IMR-90 (cell line): ENCODE results near the gene ZNF219. TPM values are rescaled to one million over a fixed set of nuclear protein-coding genes. Genes with fewer than 3 reads are reported as not detected.

Source experiments
- ATAC-seq: fragments of 200-7000 bp; cut with Tn5 transposase; 2 replicates; pipeline ENCODE4 v1.9.1; 2020; ENCODE audit warnings: low read depth, mild to moderate bottlenecking, moderate library complexity
- BruUV-seq: library from RNA; stranded (reverse); fragments of 400-500 nt; replicated peaks from 2 replicates; lab custom pipeline; 2021; lab: Mats Ljungman, UMichigan
- CTCF ChIA-PET: fragments of 300-600 bp; formaldehyde crosslinking; extraction: SDS; loops from one replicate; lab custom pipeline; 2021; ENCODE audit warnings: antibody characterized with exemption; lab: Yijun Ruan, JAX
- POLR2A ChIA-PET: fragments of 300-600 bp; sonication (Branson Sonifier 250); formaldehyde crosslinking; loops from one replicate; lab custom pipeline; 2022; ENCODE audit warnings: antibody characterized with exemption; ENCODE audit not compliant: unreplicated experiment; lab: Charles Lee
- DNase-seq: peaks from one replicate; pipeline ENCODE4 v3.0.0; 2013
- H2AFZ ChIP-seq: replicated peaks from 2 replicates; pipeline ENCODE3; 2013; ENCODE audit warnings: low read length, mild to moderate bottlenecking; ENCODE audit not compliant: poor library complexity
- H2AK5ac ChIP-seq: 2 replicates; pipeline ENCODE4 v1.6.1; 2013; ENCODE audit warnings: low read depth, low read length, inconsistent platforms
- H2AK9ac ChIP-seq: replicated peaks from 2 replicates; pipeline ENCODE3; 2013; ENCODE audit warnings: mild to moderate bottlenecking, low read depth, low read length, moderate library complexity; ENCODE audit not compliant: poor library complexity
- H2BK120ac ChIP-seq: 2 replicates; pipeline ENCODE4 v1.6.1; 2013; ENCODE audit warnings: low read depth, low read length, inconsistent platforms
- H2BK15ac ChIP-seq: 3 replicates; pipeline ENCODE4 v1.6.1; 2013; ENCODE audit warnings: low read depth, low read length, inconsistent platforms
- H2BK20ac ChIP-seq: 2 replicates; pipeline ENCODE4 v1.6.1; 2013; ENCODE audit warnings: low read depth, mild to moderate bottlenecking, inconsistent platforms, low read length, moderate library complexity
- H2BK5ac ChIP-seq: 2 replicates; pipeline ENCODE4 v1.6.1; 2013; ENCODE audit warnings: mild to moderate bottlenecking, low read depth, low read length, inconsistent platforms; ENCODE audit not compliant: poor library complexity, severe bottlenecking
- H3K14ac ChIP-seq: replicated peaks from 2 replicates; pipeline ENCODE4 v1.6.1; 2013; ENCODE audit warnings: low read depth, low read length, inconsistent platforms
- H3K18ac ChIP-seq: 2 replicates; pipeline ENCODE4 v1.6.1; 2013; ENCODE audit warnings: low read depth, low read length, control low read depth
- H3K23ac ChIP-seq: 2 replicates; pipeline ENCODE4 v1.6.1; 2013; ENCODE audit warnings: low read depth, low read length, inconsistent platforms
- H3K27ac ChIP-seq: 2 replicates; pipeline ENCODE4 v1.5.1; 2013; ENCODE audit warnings: mild to moderate bottlenecking, control low read depth, low read length; ENCODE audit not compliant: insufficient read depth
- H3K27me3 ChIP-seq: 2 replicates; pipeline ENCODE4 v1.6.1; 2013; ENCODE audit warnings: low read length; ENCODE audit not compliant: control insufficient read depth, insufficient read depth
- H3K36me3 ChIP-seq: 2 replicates; pipeline ENCODE4 v1.6.1; 2013; ENCODE audit warnings: low read length, mixed read lengths; ENCODE audit not compliant: control insufficient read depth, insufficient read depth
- H3K4ac ChIP-seq: 2 replicates; pipeline ENCODE4 v1.6.1; 2013; ENCODE audit warnings: low read depth, low read length, inconsistent platforms
- H3K4me1 ChIP-seq: 2 replicates; pipeline ENCODE4 v1.6.1; 2013; ENCODE audit warnings: low read length, mixed read lengths; ENCODE audit not compliant: control insufficient read depth, insufficient read depth
- H3K4me2 ChIP-seq: 2 replicates; pipeline ENCODE4 v1.6.1; 2013; ENCODE audit warnings: low read depth, mild to moderate bottlenecking, control low read depth, low read length, moderate library complexity
- H3K4me3 ChIP-seq: 2 replicates; pipeline ENCODE4 v1.5.1; 2013; ENCODE audit warnings: low read depth, mild to moderate bottlenecking, control low read depth, low read length, moderate library complexity; ENCODE audit not compliant: insufficient read depth
- H3K56ac ChIP-seq: 2 replicates; pipeline ENCODE4 v1.6.1; 2013; ENCODE audit warnings: low read length, inconsistent platforms; ENCODE audit not compliant: insufficient read depth; ENCODE audit errors: extremely low read depth
- H3K79me1 ChIP-seq, 2 experiments: 2 replicates each; pipeline ENCODE4 v1.6.1; 2013; ENCODE audit warnings: low read length in 2 of 2, inconsistent platforms in 1 of 2, low read depth in 1 of 2
- H3K9ac ChIP-seq: 2 replicates; pipeline ENCODE4 v1.6.1; 2013; ENCODE audit warnings: low read depth, low read length, control low read depth
- H3K9me1 ChIP-seq: 2 replicates; pipeline ENCODE4 v1.6.1; 2013; ENCODE audit warnings: low read length, inconsistent platforms; ENCODE audit not compliant: insufficient read depth
- H3K9me3 ChIP-seq: 2 replicates; pipeline ENCODE4 v1.6.1; 2013; ENCODE audit warnings: low read length; ENCODE audit not compliant: control insufficient read depth, insufficient read depth
- H4K20me1 ChIP-seq: 2 replicates; pipeline ENCODE4 v1.6.1; 2013; ENCODE audit warnings: low read length, inconsistent platforms; ENCODE audit not compliant: insufficient read depth
- H4K5ac ChIP-seq: 2 replicates; pipeline ENCODE4 v1.6.1; 2013; ENCODE audit warnings: mild to moderate bottlenecking, low read depth, low read length, control low read depth
- H4K8ac ChIP-seq, 2 experiments: 2 replicates each; pipeline ENCODE4 v1.6.1; 2013; ENCODE audit warnings: low read depth in 2 of 2, low read length in 2 of 2, control low read depth in 1 of 2, inconsistent platforms in 1 of 2
- H4K91ac ChIP-seq: 2 replicates; pipeline ENCODE4 v1.6.1; 2013; ENCODE audit warnings: low read depth, low read length, inconsistent platforms; ENCODE audit not compliant: insufficient read depth
- CTCF ChIP-seq: conservative IDR thresholded peaks from 2 replicates; pipeline ENCODE4 v1.5.1; 2012; ENCODE audit warnings: mild to moderate bottlenecking, low read depth, low read length, improper control_type of control experiment
- NFE2L2 ChIP-seq: fragments of 150-350 bp; IDR thresholded peaks from 2 replicates; pipeline ENCODE4 v1.6.1; 2016; ENCODE audit warnings: low read depth, mild to moderate bottlenecking, low read length
- POLR2A ChIP-seq: IDR thresholded peaks from 2 replicates; pipeline ENCODE4 v1.6.1; 2012; ENCODE audit warnings: mild to moderate bottlenecking, low read depth, low read length
- RCOR1 ChIP-seq: IDR thresholded peaks from 2 replicates; pipeline ENCODE4 v1.6.1; 2012; ENCODE audit warnings: mild to moderate bottlenecking, low read length, improper control_type of control experiment; ENCODE audit not compliant: insufficient replicate concordance
- SMC3 ChIP-seq: fragments of 150-350 bp; IDR thresholded peaks from 2 replicates; pipeline ENCODE4 v1.6.1; 2016; ENCODE audit warnings: low read depth, mild to moderate bottlenecking, antibody characterized with exemption, low read length, moderate library complexity
- USF2 ChIP-seq: fragments of 150-350 bp; IDR thresholded peaks from 2 replicates; pipeline ENCODE4 v1.6.1; 2017; ENCODE audit warnings: mild to moderate bottlenecking, antibody characterized with exemption, low read length, low read depth
- WGBS, 2 experiments: methylation state at CpG; one replicate each; pipeline versions ENCODE4 v1.1.5 to v1.1.7; 2013; ENCODE audit warnings: missing lambda C conversion rate in 2 of 2; ENCODE audit not compliant: insufficient read length in 1 of 2; ENCODE audit errors: extremely low coverage in 2 of 2; 5-methylcytosine and 5-hydroxymethylcytosine counted together
- dilution Hi-C: fragments of 300-500 bp; cut with HindIII; formaldehyde crosslinking; loops from one replicate; pipeline ENCODE4 v1.14.3; 2018; ENCODE audit warnings: low sequenced_read_pairs; ENCODE audit not compliant: unreplicated experiment
- in situ Hi-C: fragments of 300-500 bp; cut with MboI; formaldehyde crosslinking; loops from 3 replicates; pipeline ENCODE4 v1.14.3; 2019; ENCODE audit warnings: low sequenced_read_pairs, inconsistent platforms, mixed read lengths
- intact Hi-C: fragments of 100-400 bp; cut with micrococcal nuclease; formaldehyde crosslinking; loops from 2 replicates; pipeline ENCODE4 v1.10.0; 2022
- polyA plus RNA-seq, 3 experiments: library from polyadenylated mRNA; depleted of rRNA; stranded (reverse); fragments of >200 nt; gene quantifications; 2 replicates each; pipeline ENCODE4 v1.2.3, GENCODE V29; 2012; ENCODE audit warnings: low replicate concordance in 1 of 3
- total RNA-seq: library from RNA; depleted of rRNA; stranded (reverse); fragments of >200 nt; gene quantifications from 2 replicates; pipeline ENCODE4 v1.2.3, GENCODE V29; 2012

The ZNF219 gene
- total and polyA plus RNA-seq, 2 of the 4 experiments (the other 2 are of a cell fraction) = 0.90 to 3.8 TPM

DNA sequence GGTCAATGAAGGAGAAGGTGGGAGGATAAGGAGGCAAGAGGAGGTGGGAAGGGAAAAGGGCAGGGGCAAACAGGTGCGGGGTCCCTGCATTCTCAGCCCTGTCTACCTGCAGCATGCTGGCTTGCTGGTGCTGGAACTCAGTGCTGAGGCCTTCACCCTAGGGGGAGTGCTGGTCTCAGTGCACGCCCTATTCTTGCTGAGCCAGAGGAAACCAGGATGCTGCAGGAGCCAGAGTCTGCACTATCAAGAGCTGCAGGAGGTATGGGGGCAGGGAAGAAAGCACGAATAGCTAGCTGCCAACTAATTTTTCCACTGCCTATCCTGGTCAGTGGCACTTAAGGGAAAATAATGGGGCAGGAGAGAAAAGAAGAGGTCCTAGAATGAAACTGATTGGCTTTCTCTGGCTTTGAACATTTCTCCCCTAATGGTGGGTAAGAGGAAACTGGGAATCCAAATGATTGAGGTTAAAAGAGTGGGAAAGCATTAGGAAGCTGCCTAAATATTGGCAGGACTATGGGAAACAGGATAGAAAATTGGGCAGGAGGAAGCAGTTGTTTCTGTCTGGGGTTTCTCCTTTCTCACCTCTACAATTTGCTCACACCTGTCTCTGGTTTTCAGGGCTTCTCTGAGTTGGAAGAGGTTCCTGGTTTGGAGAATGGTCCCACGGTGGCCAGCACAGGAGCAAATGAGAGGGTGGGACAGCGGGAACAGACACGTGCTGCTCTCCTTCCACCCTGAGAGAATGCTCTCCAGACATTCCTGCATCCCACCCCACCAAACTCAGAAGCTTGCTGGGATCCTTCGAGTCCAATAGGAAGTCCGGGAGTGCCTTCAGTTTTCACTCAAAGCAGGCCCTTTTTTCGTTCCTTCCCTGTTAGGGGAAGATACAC is 4.3 kb upstream of the ZNF219 start:
- no peaks in the 10 kb centered on the region for H3K36me3 ChIP-seq
- H3K14ac ChIP-seq = peak overlapping the region; percentile 82
- no peaks in the 10 kb centered on the region for H3K27me3 ChIP-seq
- H2BK15ac ChIP-seq = peak overlapping the region; percentile 11; the same call in 1 of the 3 replicates
- peak overlapping the region; percentile 23 for H2AK9ac ChIP-seq
- H3K9ac ChIP-seq = peak overlapping the region; percentile 64
- no peak overlapping the region for H2BK5ac ChIP-seq
- no TSS peak for BruUV-seq
- H3K23ac ChIP-seq = peak overlapping the region; percentile 70; the same call in 1 of the 2 replicates
- peak overlapping the region; percentile 68 for H4K5ac ChIP-seq
- H4K8ac ChIP-seq = peak overlapping the region; percentile 39 to 94
- in situ Hi-C loops = loop anchor here (5.0 kb wide), 1 partner anchor 85 kb away; no protein-coding TSS in a partner anchor
- peak overlapping the region; percentile 64 for H2BK120ac ChIP-seq
- H4K20me1 ChIP-seq = no peaks in the 10 kb centered on the region
- H3K79me1 ChIP-seq = 0 out of 4 replicates have a peak, but pooled peaks cover 0 to 2% of the 10 kb centered on the region in 2 experiments
- no CpG with 5 or more reads among the region's 9 CpGs for WGBS, 2 experiments
- peak overlapping the region; percentile 37 for H3K56ac ChIP-seq
- ATAC-seq = no peak
- H3K9me3 ChIP-seq = no peaks in the 10 kb centered on the region
- 0 out of 2 replicates have a peak overlapping the region, but pooled peaks have one; percentile 39 for H3K27ac ChIP-seq
- peak overlapping the region; percentile 75 for H3K4ac ChIP-seq
- TF ChIP-seq RCOR1 (no peak), POLR2A (no peak), USF2 (no peak), CTCF (no peak), NFE2L2 (no peak), SMC3 (no peak)
- H3K9me1 ChIP-seq = peaks cover 3% of the 10 kb centered on the region; the same call in 1 of the 2 replicates
- intact Hi-C loops = loop anchor here (5.0 kb wide), 2 partner anchors 245 to 420 kb away; partner anchors contain the start of gene RNASE4
- peak overlapping the region; percentile 100 for H2AFZ ChIP-seq
- peak overlapping the region; percentile 20; the same call in 1 of the 2 replicates for H2AK5ac ChIP-seq
- no peak overlapping the region for H3K18ac ChIP-seq
- DNase-seq = no peak
- ChIA-PET CTCF (interaction anchor here (0.6 to 4.2 kb wide), 7 partner anchors 11 to 91 kb away, joined by 3 to 44 read pairs (median 6); no protein-coding TSS in a partner anchor), POLR2A (no interaction called here)
- peak overlapping the region; percentile 36 for H3K4me3 ChIP-seq
- H2BK20ac ChIP-seq = no peak overlapping the region; the same call in 1 of the 2 replicates
- dilution Hi-C loops = no loop called here
- peak overlapping the region; percentile 85 for H3K4me2 ChIP-seq
- H3K4me1 ChIP-seq = peaks cover 6% of the 10 kb centered on the region
- peak overlapping the region; percentile 70 for H4K91ac ChIP-seq
